ENCODE results near the gene OSBP2.

Gene OSBP2

DNA sequence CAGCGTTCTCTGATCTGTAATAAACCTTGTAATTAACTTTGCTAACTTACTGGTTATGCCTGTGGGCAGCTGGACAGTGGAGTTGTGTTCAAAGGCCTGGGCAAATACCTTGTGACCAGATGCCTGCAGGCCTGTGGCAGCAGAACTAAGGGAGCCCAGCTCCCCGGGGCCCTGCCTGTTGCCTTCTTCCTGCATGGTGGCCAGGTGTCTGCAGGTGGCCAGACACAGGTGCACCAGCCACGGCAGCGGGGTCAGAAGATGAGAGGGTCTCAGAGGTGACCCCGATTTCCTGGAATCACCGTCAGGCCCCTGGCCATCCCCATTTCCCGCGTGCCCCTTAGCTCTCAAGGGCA lies 127.2 kb downstream of the OSBP2 start:
- H3K4me3 ChIP-seq (ENCODE audit: control insufficient read depth, low read depth, low read length): peak overlapping the region; percentile 31
- DNase-seq (ENCODE audit: low read depth): no peak
- TF ChIP-seq, protein P1, sequence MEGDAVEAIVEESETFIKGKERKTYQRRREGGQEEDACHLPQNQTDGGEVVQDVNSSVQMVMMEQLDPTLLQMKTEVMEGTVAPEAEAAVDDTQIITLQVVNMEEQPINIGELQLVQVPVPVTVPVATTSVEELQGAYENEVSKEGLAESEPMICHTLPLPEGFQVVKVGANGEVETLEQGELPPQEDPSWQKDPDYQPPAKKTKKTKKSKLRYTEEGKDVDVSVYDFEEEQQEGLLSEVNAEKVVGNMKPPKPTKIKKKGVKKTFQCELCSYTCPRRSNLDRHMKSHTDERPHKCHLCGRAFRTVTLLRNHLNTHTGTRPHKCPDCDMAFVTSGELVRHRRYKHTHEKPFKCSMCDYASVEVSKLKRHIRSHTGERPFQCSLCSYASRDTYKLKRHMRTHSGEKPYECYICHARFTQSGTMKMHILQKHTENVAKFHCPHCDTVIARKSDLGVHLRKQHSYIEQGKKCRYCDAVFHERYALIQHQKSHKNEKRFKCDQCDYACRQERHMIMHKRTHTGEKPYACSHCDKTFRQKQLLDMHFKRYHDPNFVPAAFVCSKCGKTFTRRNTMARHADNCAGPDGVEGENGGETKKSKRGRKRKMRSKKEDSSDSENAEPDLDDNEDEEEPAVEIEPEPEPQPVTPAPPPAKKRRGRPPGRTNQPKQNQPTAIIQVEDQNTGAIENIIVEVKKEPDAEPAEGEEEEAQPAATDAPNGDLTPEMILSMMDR (IDR thresholded peaks at IDR 0.05; ENCODE audit: control insufficient read depth, insufficient read depth, low read depth, low read length, missing control alignments): no peak

DNA sequence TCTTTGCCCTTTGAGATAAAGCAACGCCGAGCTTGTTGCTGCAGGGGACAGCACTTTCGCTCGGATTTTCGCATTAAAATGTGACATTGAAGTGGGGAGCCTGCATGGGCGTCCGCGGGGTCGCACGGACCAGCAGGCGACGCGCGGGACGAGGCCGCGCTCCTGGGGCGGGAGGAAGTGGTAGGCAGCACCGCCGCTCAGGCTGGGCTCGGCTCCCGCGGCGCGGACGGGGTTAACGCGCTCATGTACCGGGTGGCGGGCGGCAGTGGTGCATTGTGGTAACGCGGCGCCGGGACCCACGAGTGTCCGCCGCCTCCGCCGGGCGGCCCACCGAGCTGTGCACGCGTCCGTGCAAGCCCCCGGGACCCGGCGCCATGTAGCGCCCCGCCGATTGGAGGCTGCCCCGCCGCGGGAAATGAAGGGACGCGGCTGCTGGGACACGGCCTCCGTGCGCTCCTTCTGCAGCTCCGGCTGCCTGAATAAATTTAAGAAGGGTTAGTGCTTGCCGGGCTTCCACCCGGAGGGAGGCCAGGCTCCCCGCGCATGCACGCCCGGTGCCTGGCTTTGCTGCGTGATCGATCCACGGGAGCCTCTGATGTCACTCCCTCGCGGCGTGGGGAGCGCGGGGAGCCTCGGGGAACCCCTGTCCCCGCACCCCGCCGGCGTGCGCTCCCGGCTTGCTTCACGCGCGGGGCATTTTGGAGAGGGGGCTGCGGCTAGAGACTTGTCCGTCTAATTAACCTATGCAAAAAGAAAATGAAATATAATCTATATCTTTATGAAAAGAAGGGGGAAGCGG lies 127.7 kb downstream of the OSBP2 start:
- TF ChIP-seq, protein P1 (IDR thresholded peaks at IDR 0.05; ENCODE audit: control insufficient read depth, insufficient read depth, low read depth, low read length, missing control alignments): no peak
- peak overlapping the region; percentile 31 for H3K4me3 ChIP-seq (ENCODE audit: control insufficient read depth, low read depth, low read length)
- DNase-seq (ENCODE audit: low read depth): no peak

DNA sequence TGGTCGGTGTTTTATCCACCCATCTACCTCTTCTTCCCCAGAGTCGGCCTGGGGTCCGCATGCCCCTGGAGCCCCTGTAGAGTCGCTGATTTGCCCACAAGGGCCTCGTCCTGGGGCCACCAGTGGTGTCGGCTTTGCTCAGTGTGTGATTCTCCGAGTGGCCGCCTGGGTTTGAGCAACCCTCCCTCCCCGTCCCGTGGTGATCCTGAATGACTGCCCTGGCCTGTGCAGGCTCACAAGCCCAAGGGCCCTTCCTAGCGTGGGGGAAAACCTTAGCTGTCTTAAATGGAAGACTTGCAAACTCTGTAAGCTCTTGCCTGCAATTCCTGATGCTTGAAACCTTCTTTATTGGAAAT lies 128.3 kb downstream of the OSBP2 start:
- no peak overlapping the region for H3K4me3 ChIP-seq (ENCODE audit: control insufficient read depth, low read depth, low read length)
- TF ChIP-seq, protein P1 (IDR thresholded peaks at IDR 0.05; ENCODE audit: control insufficient read depth, insufficient read depth, low read depth, low read length, missing control alignments): no peak
- DNase-seq (ENCODE audit: low read depth): no peak

DNA sequence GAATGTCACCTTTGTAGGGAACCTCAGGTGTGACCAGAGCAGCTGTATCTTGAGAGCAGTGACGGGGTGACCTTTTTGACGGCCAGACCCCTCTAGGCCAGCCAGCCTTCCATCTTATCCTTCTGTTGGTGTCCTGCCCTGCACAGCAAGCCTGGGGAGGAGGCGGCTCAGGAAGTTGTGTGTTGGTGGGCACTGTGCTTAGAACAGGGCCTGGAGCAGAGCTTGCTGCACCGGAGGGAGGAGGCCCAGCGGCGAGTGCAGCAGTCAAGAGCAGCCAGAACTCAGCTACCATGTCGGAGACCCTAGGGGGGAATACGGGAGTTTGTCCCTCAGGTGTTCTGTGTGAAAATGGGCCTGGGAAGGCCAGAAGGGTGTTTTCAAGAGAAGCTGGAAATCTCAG lies 129.4 kb downstream of the OSBP2 start:
- TF ChIP-seq, protein P1 (IDR thresholded peaks at IDR 0.05; ENCODE audit: control insufficient read depth, insufficient read depth, low read depth, low read length, missing control alignments): no peak
- no peak overlapping the region for H3K4me3 ChIP-seq (ENCODE audit: control insufficient read depth, low read depth, low read length)
- DNase-seq (ENCODE audit: low read depth): no peak

DNA sequence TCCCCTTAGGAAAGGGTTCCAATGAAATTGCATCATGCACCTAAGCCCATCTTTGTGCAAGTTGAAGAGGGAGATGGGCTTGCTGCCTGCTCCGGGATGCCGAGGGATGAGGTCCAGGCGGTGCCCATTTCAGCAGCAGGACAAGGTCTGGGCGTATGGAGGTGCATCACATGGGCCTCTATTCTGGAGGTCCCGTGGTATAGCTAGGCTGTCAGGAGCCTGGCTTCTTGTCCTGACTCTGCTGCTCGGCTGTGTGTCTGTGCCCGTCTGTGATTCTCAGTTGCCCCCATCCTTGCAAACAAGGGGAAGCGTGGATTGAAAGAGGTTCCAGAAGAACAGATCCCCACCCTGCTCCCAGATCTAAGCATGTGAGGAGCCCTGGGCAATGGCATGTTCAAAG lies 130.0 kb downstream of the OSBP2 start:
- no peak overlapping the region for H3K4me3 ChIP-seq (ENCODE audit: control insufficient read depth, low read depth, low read length)
- no peak for DNase-seq (ENCODE audit: low read depth)
- TF ChIP-seq, protein P1 (IDR thresholded peaks at IDR 0.05; ENCODE audit: control insufficient read depth, insufficient read depth, low read depth, low read length, missing control alignments): no peak

DNA sequence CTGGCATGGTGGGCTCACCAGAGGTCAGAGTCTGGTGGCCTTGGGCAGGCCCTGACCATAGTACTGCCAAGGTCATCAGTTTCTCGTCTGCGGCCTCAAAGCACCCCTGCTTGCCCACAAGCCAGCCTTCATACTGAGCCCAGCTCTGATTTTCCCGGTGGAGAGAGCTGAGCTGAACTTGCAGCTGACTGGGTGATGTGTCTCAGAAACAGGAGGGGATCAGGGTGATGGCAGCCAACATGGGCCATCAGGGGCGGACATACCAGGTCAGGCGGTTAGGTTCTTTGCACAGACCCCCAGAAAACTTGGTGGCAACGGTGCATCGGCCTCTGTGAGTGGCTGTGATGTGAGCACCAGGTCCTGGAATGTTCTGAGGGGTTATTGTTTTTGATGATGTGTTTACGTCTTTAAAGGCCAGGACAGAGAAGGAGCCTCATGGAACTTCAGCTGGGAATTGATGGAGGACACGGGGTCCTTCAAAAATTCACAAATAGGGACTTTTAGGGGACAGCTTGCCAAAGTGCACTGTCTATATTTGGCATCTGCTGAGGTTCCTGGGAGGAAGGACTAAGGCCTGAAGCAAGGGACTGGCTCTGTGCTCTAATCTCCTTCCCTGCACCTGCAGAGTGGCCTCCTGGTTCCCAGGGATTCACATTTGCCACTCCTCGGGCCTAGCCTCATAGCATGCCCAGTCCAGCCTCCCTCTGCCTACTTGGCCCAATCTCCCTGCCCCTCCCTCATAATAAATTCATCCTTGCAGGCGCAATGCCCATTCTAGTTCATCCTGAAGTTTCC lies 131.2 kb downstream of the OSBP2 start:
- no peak for DNase-seq (ENCODE audit: low read depth)
- H3K4me3 ChIP-seq (ENCODE audit: control insufficient read depth, low read depth, low read length): no peak overlapping the region
- TF ChIP-seq, protein P1 (IDR thresholded peaks at IDR 0.05; ENCODE audit: control insufficient read depth, insufficient read depth, low read depth, low read length, missing control alignments): no peak
